HEK293 (cell line): Measurements from ENCODE around the gene PIGH.

Experiments used
- CTCF ChIA-PET: fragments of 350-600 bp; formaldehyde crosslinking; extraction: SDS; loops from one replicate; lab custom pipeline; 2021; ENCODE audit warnings: antibody characterized with exemption; lab: Yijun Ruan, JAX
- POLR2A ChIA-PET: fragments of 300-600 bp; formaldehyde crosslinking; extraction: SDS; loops from one replicate; lab custom pipeline; 2020; ENCODE audit warnings: antibody characterized with exemption, inconsistent platforms; lab: Yijun Ruan, JAX
- H3K27ac ChIP-seq: fragments of 200-500 bp; sonication (Bioruptor generic); 2 replicates; pipeline ENCODE4 v1.5.1; 2014; ENCODE audit warnings: low read depth, low read length, control low read depth, inconsistent platforms; ENCODE audit errors: extremely low read depth
- H3K36me3 ChIP-seq, 2 experiments: fragments of 200-500 bp in 1 of 2; sonication (Bioruptor generic) in 1 of 2; 1 replicate in 1 of 2; 2 replicates in 1 of 2; pipeline ENCODE4 v1.5.1; 2014 to 2017; ENCODE audit warnings: inconsistent platforms in 2 of 2, low read length in 2 of 2; ENCODE audit not compliant: control insufficient read depth in 2 of 2, insufficient read depth in 1 of 2
- H3K4me1 ChIP-seq: fragments of 200-500 bp; sonication (Bioruptor generic); 2 replicates; pipeline ENCODE4 v1.5.1; 2014; ENCODE audit warnings: mild to moderate bottlenecking, low read length, inconsistent platforms; ENCODE audit not compliant: control insufficient read depth, insufficient read depth
- H3K4me3 ChIP-seq: 2 replicates; pipeline ENCODE4 v1.5.1; 2011; ENCODE audit warnings: low read depth, mild to moderate bottlenecking, control low read depth, low read length, moderate library complexity
- H3K9me3 ChIP-seq: fragments of 200-500 bp; sonication (Bioruptor generic); 2 replicates; pipeline ENCODE4 v1.5.1; 2014; ENCODE audit warnings: low read depth, low read length, inconsistent platforms; ENCODE audit not compliant: control insufficient read depth, insufficient read depth
- AEBP2 ChIP-seq: fragments of 450-650 bp; formaldehyde crosslinking; IDR thresholded peaks from 2 replicates; pipeline ENCODE4 v1.5.1; 2016; ENCODE audit warnings: missing biosample characterization, missing genetic modification characterization, borderline replicate concordance
- HOXC10 ChIP-seq: sonication (generic); formaldehyde crosslinking; IDR thresholded peaks from 2 replicates; pipeline ENCODE4 v1.8.1; 2023; ENCODE audit warnings: mild to moderate bottlenecking, missing genetic modification reagents
- KLF16 ChIP-seq: fragments of 450-650 bp; formaldehyde crosslinking; IDR thresholded peaks from 2 replicates; pipeline ENCODE4 v1.5.1; 2017; ENCODE audit warnings: missing biosample characterization, missing genetic modification characterization
- PATZ1 ChIP-seq: fragments of 450-650 bp; formaldehyde crosslinking; IDR thresholded peaks from 2 replicates; pipeline ENCODE4 v1.5.1; 2016; ENCODE audit warnings: missing biosample characterization, missing genetic modification characterization
- SP2 ChIP-seq: fragments of 450-650 bp; formaldehyde crosslinking; IDR thresholded peaks from 2 replicates; pipeline ENCODE4 v1.5.1; 2016; ENCODE audit warnings: missing biosample characterization, missing genetic modification characterization
- ZBTB21 ChIP-seq: fragments of 450-650 bp; formaldehyde crosslinking; IDR thresholded peaks from 2 replicates; pipeline ENCODE4 v1.5.1; 2017; ENCODE audit warnings: missing biosample characterization, missing genetic modification characterization
- ZBTB8A ChIP-seq: fragments of 450-650 bp; formaldehyde crosslinking; IDR thresholded peaks from 2 replicates; pipeline ENCODE4 v1.5.1; 2016; ENCODE audit warnings: missing biosample characterization, missing genetic modification characterization
- ZFP41 ChIP-seq: fragments of 450-650 bp; formaldehyde crosslinking; IDR thresholded peaks from 2 replicates; pipeline ENCODE4 v1.5.1; 2016; ENCODE audit warnings: missing biosample characterization, missing genetic modification characterization, borderline replicate concordance
- ZIC2 ChIP-seq: fragments of 450-650 bp; formaldehyde crosslinking; IDR thresholded peaks from 2 replicates; pipeline ENCODE4 v1.5.1; 2016; ENCODE audit warnings: missing biosample characterization, missing genetic modification characterization
- ZNF140 ChIP-seq: fragments of 450-650 bp; formaldehyde crosslinking; IDR thresholded peaks from 2 replicates; pipeline ENCODE4 v1.5.1; 2016; ENCODE audit warnings: missing biosample characterization, missing genetic modification characterization
- ZNF184 ChIP-seq: fragments of 450-650 bp; IDR thresholded peaks from 2 replicates; pipeline ENCODE4 v1.5.1; 2018; ENCODE audit warnings: missing biosample characterization, mild to moderate bottlenecking, missing genetic modification characterization
- ZNF223 ChIP-seq: fragments of 450-650 bp; formaldehyde crosslinking; IDR thresholded peaks from 2 replicates; pipeline ENCODE4 v1.5.1; 2016; ENCODE audit warnings: missing biosample characterization, missing genetic modification characterization
- ZNF24 ChIP-seq: fragments of 450-650 bp; formaldehyde crosslinking; IDR thresholded peaks from 2 replicates; pipeline ENCODE4 v1.5.1; 2016; ENCODE audit warnings: missing biosample characterization, missing genetic modification characterization
- ZNF274 ChIP-seq, 2 experiments: fragments of 200-500 bp in 1 of 2; fragments of 450-650 bp in 1 of 2; sonication (Bioruptor generic) in 1 of 2; formaldehyde crosslinking in 1 of 2; IDR thresholded peaks; 2 replicates each; pipeline versions ENCODE4 v1.5.1 to v1.6.1; 2014 to 2016; ENCODE audit warnings: borderline replicate concordance in 1 of 2, inconsistent platforms in 1 of 2, low read length in 1 of 2, missing biosample characterization in 1 of 2, missing genetic modification characterization in 1 of 2
- ZNF280C ChIP-seq: fragments of 450-650 bp; formaldehyde crosslinking; IDR thresholded peaks from 2 replicates; pipeline ENCODE4 v1.5.1; 2016; ENCODE audit warnings: missing biosample characterization, missing genetic modification characterization
- ZNF292 ChIP-seq: fragments of 450-650 bp; formaldehyde crosslinking; IDR thresholded peaks from 2 replicates; pipeline ENCODE4 v1.5.1; 2016; ENCODE audit warnings: low read depth, missing biosample characterization, missing genetic modification characterization, borderline replicate concordance
- ZNF324 ChIP-seq: fragments of 450-650 bp; formaldehyde crosslinking; IDR thresholded peaks from 2 replicates; pipeline ENCODE4 v1.5.1; 2016; ENCODE audit warnings: missing biosample characterization, missing genetic modification characterization
- ZNF521 ChIP-seq: fragments of 450-650 bp; formaldehyde crosslinking; IDR thresholded peaks from 2 replicates; pipeline ENCODE4 v1.5.1; 2017; ENCODE audit warnings: missing biosample characterization, mild to moderate bottlenecking, missing genetic modification characterization
- ZNF529 ChIP-seq: fragments of 450-650 bp; formaldehyde crosslinking; IDR thresholded peaks from 2 replicates; pipeline ENCODE4 v1.5.1; 2017; ENCODE audit warnings: missing genetic modification characterization, missing biosample characterization; ENCODE audit not compliant: insufficient replicate concordance
- ZNF549 ChIP-seq: fragments of 450-650 bp; IDR thresholded peaks from 2 replicates; pipeline ENCODE4 v1.5.1; 2018; ENCODE audit warnings: missing biosample characterization, missing genetic modification characterization, mild to moderate bottlenecking, inconsistent platforms, moderate library complexity
- ZNF558 ChIP-seq: fragments of 450-650 bp; formaldehyde crosslinking; IDR thresholded peaks from 2 replicates; pipeline ENCODE4 v1.5.1; 2016; ENCODE audit warnings: missing biosample characterization, missing genetic modification characterization
- ZNF561 ChIP-seq: fragments of 450-650 bp; IDR thresholded peaks from 2 replicates; pipeline ENCODE4 v1.5.1; 2018; ENCODE audit warnings: missing biosample characterization, missing genetic modification characterization, borderline replicate concordance
- ZNF624 ChIP-seq: fragments of 450-650 bp; formaldehyde crosslinking; IDR thresholded peaks from 2 replicates; pipeline ENCODE4 v1.5.1; 2017; ENCODE audit warnings: missing biosample characterization, missing genetic modification characterization
- ZNF626 ChIP-seq: fragments of 450-650 bp; sonication (Bioruptor Pico); formaldehyde crosslinking; IDR thresholded peaks from 2 replicates; pipeline ENCODE4 v1.5.1; 2018; ENCODE audit warnings: missing biosample characterization, missing genetic modification characterization, inconsistent platforms
- ZNF664 ChIP-seq: fragments of 450-650 bp; formaldehyde crosslinking; IDR thresholded peaks from 2 replicates; pipeline ENCODE4 v1.5.1; 2016; ENCODE audit warnings: missing biosample characterization, missing genetic modification characterization
- ZNF776 ChIP-seq: fragments of 450-650 bp; formaldehyde crosslinking; IDR thresholded peaks from 2 replicates; pipeline ENCODE4 v1.5.0; 2017; ENCODE audit warnings: missing biosample characterization, missing genetic modification characterization, borderline replicate concordance
- ZNF777 ChIP-seq: fragments of 450-650 bp; formaldehyde crosslinking; IDR thresholded peaks from 2 replicates; pipeline ENCODE4 v1.5.1; 2017; ENCODE audit warnings: missing biosample characterization, missing genetic modification characterization, borderline replicate concordance
- ZNF792 ChIP-seq: fragments of 450-650 bp; formaldehyde crosslinking; IDR thresholded peaks from 2 replicates; pipeline ENCODE4 v1.5.1; 2016; ENCODE audit warnings: missing biosample characterization, missing genetic modification characterization

The PIGH gene

GRCh38 chr14:67579040-67579439 lies 21.0 kb downstream of the PIGH start (continued):
- no peak for TF ChIP-seq SP2 (tag by site-specific recombination)

GRCh38 chr14:67577909-67578749 lies 21.9 kb downstream of the PIGH start:
- Histone ChIP-seq H3K36me3 (peaks cover 0 to 86% of the 10 kb centered on the region in 2 experiments; a peak in 2 of 3 replicates), H3K4me3 (no peak overlapping the region), H3K27ac (no peak overlapping the region), H3K4me1 (no peaks in the 10 kb centered on the region)
- TF ChIP-seq ZNF24: no peak
- TF ChIP-seq ZBTB8A: no peak
- no peak for TF ChIP-seq ZNF529
- no peak for TF ChIP-seq HOXC10
- TF ChIP-seq KLF16 (tag by site-specific recombination): no peak
- no peak for TF ChIP-seq ZNF184 (tag by site-specific recombination)
- TF ChIP-seq ZNF664 (tag by site-specific recombination): no peak
- TF ChIP-seq ZIC2: no peak
- TF ChIP-seq ZNF624: no peak
- TF ChIP-seq ZNF549: no peak
- TF ChIP-seq ZBTB21 (tag by site-specific recombination): no peak
- TF ChIP-seq ZNF626 (tag by site-specific recombination): no peak
- TF ChIP-seq, all 188 proteins: peak for 0
- CTCF ChIA-PET: interaction anchor here (0.7 to 8.8 kb wide), 2 partner anchors 51 to 126 kb away, joined by 3 to 57 read pairs; no protein-coding TSS in a partner anchor
- H3K9me3 ChIP-seq: no peaks in the 10 kb centered on the region
- POLR2A ChIA-PET: interaction anchor here (1.3 kb wide), 1 partner anchor 22 kb away, joined by 3 read pairs; the partner anchor contains the start of gene PIGH

DNA sequence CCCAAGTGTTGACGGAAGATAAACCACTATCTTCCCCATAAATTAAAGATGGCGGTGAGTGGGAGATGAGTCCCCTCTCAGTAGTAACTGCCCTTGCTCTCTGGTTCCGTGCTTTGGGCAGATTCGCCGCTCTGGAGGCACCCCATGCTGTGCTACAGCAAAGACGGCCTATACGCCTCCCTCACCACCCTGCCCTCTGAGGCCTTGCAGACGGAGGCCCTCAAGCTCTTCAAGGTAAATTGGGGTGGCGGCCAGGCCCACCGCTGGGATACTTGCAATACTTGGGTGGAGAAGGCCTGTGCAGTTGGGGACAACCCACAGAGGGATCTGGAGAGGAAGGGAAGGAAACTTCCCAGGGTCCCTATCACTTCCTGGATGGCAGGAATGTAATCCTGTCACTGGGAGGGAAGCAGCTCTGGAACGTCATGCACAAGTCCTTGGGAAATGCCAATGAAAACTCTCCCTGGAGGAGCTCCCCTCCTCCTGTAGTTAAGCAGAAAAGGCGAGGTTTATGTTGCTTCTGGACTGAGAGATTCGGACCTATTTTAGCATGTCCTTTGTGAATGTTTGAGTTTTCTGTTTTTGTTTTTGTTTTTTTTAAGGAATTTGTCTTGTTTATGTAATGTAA lies 22.8 kb downstream of the PIGH start:
- ChIA-PET CTCF (interaction anchor here (8.8 kb wide), 1 partner anchor 50 kb away, joined by 57 read pairs; no protein-coding TSS in a partner anchor), POLR2A (interaction anchor here (1.3 kb wide), 1 partner anchor 23 kb away, joined by 3 read pairs; the partner anchor contains the start of gene PIGH)
- no peak overlapping the region for H3K27ac ChIP-seq
- peaks cover 0 to 84% of the 10 kb centered on the region in 2 experiments; a peak in 2 of 3 replicates for H3K36me3 ChIP-seq
- H3K4me3 ChIP-seq: no peak overlapping the region
- H3K9me3 ChIP-seq: no peaks in the 10 kb centered on the region
- H3K4me1 ChIP-seq: no peaks in the 10 kb centered on the region
- TF ChIP-seq ZNF776 (tag by site-specific recombination): no peak
- no peak for TF ChIP-seq PATZ1
- no peak for TF ChIP-seq ZNF184 (tag by site-specific recombination)
- TF ChIP-seq ZNF280C: no peak
- no peak for TF ChIP-seq AEBP2
- no peak for TF ChIP-seq ZNF223 (tag by site-specific recombination)
- TF ChIP-seq ZNF777: no peak
- TF ChIP-seq ZNF274 (IDR thresholded peaks at IDR 0.05; ENCODE audit: low read length): no peak
- TF ChIP-seq ZNF274 (tag by site-specific recombination; IDR thresholded peaks at IDR 0.05; ENCODE audit: borderline replicate concordance): no peak
- no peak for TF ChIP-seq ZFP41
- TF ChIP-seq ZNF561 (tag by site-specific recombination): no peak
- no peak for TF ChIP-seq ZNF792 (tag by site-specific recombination)
- TF ChIP-seq ZNF140 (tag by site-specific recombination): no peak
- no peak for TF ChIP-seq ZNF292 (tag by site-specific recombination)
- no peak for TF ChIP-seq ZNF521 (tag by site-specific recombination)
- TF ChIP-seq ZNF324 (tag by site-specific recombination): no peak
- no peak for TF ChIP-seq ZNF558 (tag by site-specific recombination)
